HL-60 (cell line): ENCODE data around the gene PCID2.

Source experiments
- GABPA ChIP-seq: IDR thresholded peaks from 2 replicates; pipeline ENCODE4 v1.6.1; 2012; ENCODE audit warnings: low read depth
- POLR2AphosphoS5 ChIP-seq: IDR thresholded peaks from 2 replicates; pipeline ENCODE4 v1.6.1; 2012; ENCODE audit warnings: low read depth
- TF ChIP-seq, protein P1 (sequence below): IDR thresholded peaks from one replicate; pipeline ENCODE4 v1.5.1; 2011; ENCODE audit warnings: low read length, control low read depth, inconsistent platforms; ENCODE audit not compliant: insufficient read depth

DNA sequence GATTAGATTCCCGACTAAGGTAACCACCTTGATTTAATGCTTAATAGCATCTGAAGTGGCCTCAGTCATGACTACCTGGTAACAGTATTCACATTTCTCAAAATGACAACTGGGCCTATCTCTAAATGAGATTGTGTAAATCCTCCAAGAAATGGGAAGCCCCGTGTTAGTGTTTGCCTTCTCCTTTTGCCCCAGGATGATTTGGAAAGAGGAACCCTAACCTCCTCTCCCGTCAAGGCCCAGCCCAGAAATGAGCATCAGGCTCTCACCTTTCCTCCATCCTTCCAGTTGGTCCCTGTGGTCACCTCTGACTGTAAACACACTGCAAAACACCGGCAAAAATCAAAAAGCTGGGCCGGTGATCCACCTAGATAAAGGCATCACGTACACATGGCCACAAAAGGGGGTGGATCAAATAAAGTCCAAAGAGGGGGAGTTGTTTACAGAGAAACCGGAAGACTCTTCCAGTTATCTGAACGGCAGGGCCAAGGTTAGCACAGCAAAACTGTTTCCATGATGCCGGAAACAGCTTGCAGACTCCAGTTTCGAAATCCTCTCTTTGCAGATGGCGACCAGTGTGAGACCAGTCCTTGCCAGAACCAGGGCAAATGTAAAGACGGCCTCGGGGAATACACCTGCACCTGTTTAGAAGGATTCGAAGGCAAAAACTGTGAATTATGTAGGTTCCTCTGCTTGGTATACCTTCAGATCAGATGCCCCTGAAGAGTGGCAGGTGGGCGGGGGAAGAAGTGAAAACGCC, 69.5 kb downstream of the PCID2 start:
- TF ChIP-seq POLR2AphosphoS5 (peak; percentile 68), GABPA (no peak)
- TF ChIP-seq, protein P1, sequence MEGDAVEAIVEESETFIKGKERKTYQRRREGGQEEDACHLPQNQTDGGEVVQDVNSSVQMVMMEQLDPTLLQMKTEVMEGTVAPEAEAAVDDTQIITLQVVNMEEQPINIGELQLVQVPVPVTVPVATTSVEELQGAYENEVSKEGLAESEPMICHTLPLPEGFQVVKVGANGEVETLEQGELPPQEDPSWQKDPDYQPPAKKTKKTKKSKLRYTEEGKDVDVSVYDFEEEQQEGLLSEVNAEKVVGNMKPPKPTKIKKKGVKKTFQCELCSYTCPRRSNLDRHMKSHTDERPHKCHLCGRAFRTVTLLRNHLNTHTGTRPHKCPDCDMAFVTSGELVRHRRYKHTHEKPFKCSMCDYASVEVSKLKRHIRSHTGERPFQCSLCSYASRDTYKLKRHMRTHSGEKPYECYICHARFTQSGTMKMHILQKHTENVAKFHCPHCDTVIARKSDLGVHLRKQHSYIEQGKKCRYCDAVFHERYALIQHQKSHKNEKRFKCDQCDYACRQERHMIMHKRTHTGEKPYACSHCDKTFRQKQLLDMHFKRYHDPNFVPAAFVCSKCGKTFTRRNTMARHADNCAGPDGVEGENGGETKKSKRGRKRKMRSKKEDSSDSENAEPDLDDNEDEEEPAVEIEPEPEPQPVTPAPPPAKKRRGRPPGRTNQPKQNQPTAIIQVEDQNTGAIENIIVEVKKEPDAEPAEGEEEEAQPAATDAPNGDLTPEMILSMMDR: no peak
